ENCODE data around the gene YTHDC2. TPM values are rescaled to one million over a fixed set of nuclear protein-coding genes. Genes with fewer than 3 reads are reported as not detected.

Gene YTHDC2
- total RNA-seq, 2 experiments from 2014 or later: 33.9 to 41.7 TPM

GRCh38 chr5:113480243-113480642 lies 33.3 kb upstream of the YTHDC2 start:
- TF ChIP-seq, protein P1, sequence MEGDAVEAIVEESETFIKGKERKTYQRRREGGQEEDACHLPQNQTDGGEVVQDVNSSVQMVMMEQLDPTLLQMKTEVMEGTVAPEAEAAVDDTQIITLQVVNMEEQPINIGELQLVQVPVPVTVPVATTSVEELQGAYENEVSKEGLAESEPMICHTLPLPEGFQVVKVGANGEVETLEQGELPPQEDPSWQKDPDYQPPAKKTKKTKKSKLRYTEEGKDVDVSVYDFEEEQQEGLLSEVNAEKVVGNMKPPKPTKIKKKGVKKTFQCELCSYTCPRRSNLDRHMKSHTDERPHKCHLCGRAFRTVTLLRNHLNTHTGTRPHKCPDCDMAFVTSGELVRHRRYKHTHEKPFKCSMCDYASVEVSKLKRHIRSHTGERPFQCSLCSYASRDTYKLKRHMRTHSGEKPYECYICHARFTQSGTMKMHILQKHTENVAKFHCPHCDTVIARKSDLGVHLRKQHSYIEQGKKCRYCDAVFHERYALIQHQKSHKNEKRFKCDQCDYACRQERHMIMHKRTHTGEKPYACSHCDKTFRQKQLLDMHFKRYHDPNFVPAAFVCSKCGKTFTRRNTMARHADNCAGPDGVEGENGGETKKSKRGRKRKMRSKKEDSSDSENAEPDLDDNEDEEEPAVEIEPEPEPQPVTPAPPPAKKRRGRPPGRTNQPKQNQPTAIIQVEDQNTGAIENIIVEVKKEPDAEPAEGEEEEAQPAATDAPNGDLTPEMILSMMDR (IDR thresholded peaks at IDR 0.05): no peak
- no peaks in the 10 kb centered on the region for H3K9me3 Mint-ChIP-seq
- H3K27me3 Mint-ChIP-seq: peaks cover 51% of the 10 kb centered on the region
- CTCF ChIA-PET: no interaction called here
- POLR2A ChIA-PET: no interaction called here
- ATAC-seq (ENCODE audit: poor library complexity): no peak
- H3K36me3 ChIP-seq (ENCODE audit: insufficient read depth, low read length): no peaks in the 10 kb centered on the region
- H3K4me1 ChIP-seq (ENCODE audit: insufficient read depth, low read length): no peaks in the 10 kb centered on the region
- H3K27me3 ChIP-seq (ENCODE audit: control insufficient read depth in 1 of 2, insufficient read depth in 2 of 2, low read length in 2 of 2): peaks cover 0 to 15% of the 10 kb centered on the region in 2 experiments
- no peak for DNase-seq
- H3K4me3 ChIP-seq (ENCODE audit: low read length): no peak overlapping the region
- no peak overlapping the region for H3K27ac Mint-ChIP-seq
- H3K9me3 ChIP-seq (ENCODE audit: control insufficient read depth in 1 of 2, insufficient read depth in 1 of 2, low read length in 2 of 2): no peaks in the 10 kb centered on the region
- H3K36me3 Mint-ChIP-seq (ENCODE audit: low read depth): no peaks in the 10 kb centered on the region
- H3K4me3 Mint-ChIP-seq: no peak overlapping the region
- intact Hi-C loops (cut with DNase I, micrococcal nuclease): loop anchor here in 1 of 2 experiments (10.0 kb wide), 1 partner anchor 145 kb away; no protein-coding TSS in a partner anchor
- no peak overlapping the region for H3K27ac ChIP-seq (ENCODE audit: low read depth in 1 of 2, low read length in 2 of 2)
- H3K4me1 Mint-ChIP-seq (ENCODE audit: low read depth): no peaks in the 10 kb centered on the region

- no peak for ATAC-seq (ENCODE audit: poor library complexity)
- no peak overlapping the region for H3K27ac ChIP-seq (ENCODE audit: low read depth in 1 of 2, low read length in 2 of 2)
- H3K4me1 ChIP-seq (ENCODE audit: insufficient read depth, low read length): peaks cover 24% of the 10 kb centered on the region
- Mint-ChIP-seq H3K9me3 (peaks cover 12% of the 10 kb centered on the region), H3K4me1 (ENCODE audit: low read depth) (peaks cover 18% of the 10 kb centered on the region), H3K4me3 (peak overlapping the region; percentile 81), H3K27me3 (peaks cover 86% of the 10 kb centered on the region), H3K27ac (no peak overlapping the region), H3K36me3 (ENCODE audit: low read depth) (peaks cover 11% of the 10 kb centered on the region)
- peak overlapping the region; percentile 61 for H3K4me3 ChIP-seq (ENCODE audit: low read length)
- POLR2A ChIA-PET: interaction anchor here (0.5 to 1.9 kb wide), 2 partner anchors 26 to 749 kb away, joined by 3 to 7 read pairs; partner anchors contain the start of gene YTHDC2
- intact Hi-C loops (cut with DNase I, micrococcal nuclease): loop anchor here in 1 of 2 experiments (10.0 kb wide), 1 partner anchor 153 kb away; no protein-coding TSS in a partner anchor
- TF ChIP-seq, protein P1 (IDR thresholded peaks at IDR 0.05): no peak
- peaks cover 53 to 58% of the 10 kb centered on the region in 2 experiments for H3K27me3 ChIP-seq (ENCODE audit: control insufficient read depth in 1 of 2, insufficient read depth in 2 of 2, low read length in 2 of 2)
- CTCF ChIA-PET: interaction anchor here (0.8 kb wide), 1 partner anchor 10 kb away, joined by 3 read pairs; no protein-coding TSS in a partner anchor
- H3K36me3 ChIP-seq (ENCODE audit: insufficient read depth, low read length): no peaks in the 10 kb centered on the region
- peak in 3 of 14 experiments; percentile 3 to 16 (median 14) for DNase-seq
- peaks cover 16 to 31% of the 10 kb centered on the region in 2 experiments for H3K9me3 ChIP-seq (ENCODE audit: control insufficient read depth in 1 of 2, insufficient read depth in 1 of 2, low read length in 2 of 2)
Measured at GRCh38 chr5:113487416-113487780, 26.1 kb upstream of the YTHDC2 start.

DNA sequence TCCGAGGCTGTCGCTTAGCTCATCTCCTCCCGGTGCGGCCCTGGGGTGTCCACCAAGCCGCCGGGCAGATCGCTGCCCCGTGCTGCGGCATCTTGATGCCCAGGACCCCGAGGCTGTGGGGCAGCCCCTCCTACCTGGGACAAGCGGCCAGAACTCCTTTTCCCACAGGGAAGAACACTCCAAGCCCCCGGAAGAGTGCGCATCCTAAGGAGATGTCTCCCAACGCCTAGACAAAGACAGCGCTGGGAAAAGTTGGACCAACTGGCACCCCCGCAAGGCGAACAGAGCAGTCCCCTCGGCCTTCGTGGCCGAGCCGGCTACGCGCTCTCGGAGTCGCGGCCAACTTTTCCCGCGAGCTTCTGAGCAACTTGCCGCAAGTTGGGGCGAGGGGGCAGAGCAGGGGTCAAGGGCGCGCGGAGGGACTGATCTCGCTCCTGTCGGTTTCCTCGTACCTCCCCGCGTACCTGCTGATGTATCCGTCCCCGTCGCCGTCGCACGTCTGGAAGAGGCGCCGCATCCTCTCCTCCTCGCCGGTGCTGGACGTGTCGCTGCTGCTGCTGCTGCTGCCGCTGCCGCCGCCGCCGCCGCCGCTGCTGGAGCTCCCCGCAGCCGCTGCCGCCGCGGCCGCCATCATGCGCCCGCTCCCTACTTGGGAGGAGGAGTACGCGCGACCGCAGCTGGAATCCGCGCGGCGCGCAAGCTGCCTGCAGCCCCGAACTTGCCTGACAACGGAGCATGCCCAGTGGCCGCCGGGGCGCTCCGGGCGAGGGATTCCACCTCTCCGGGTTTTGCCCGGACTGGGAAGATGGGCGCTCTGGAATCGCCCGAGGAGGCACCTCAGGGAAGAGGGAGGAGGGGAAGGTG lies 25.5 kb upstream of the YTHDC2 start, which contains the start of gene MCC:
MCC (minus strand) TSS at position 673 of the 864 bp plus-strand sequence.
- Mint-ChIP-seq H3K9me3 (peaks cover 12% of the 10 kb centered on the region), H3K27me3 (peaks cover 83% of the 10 kb centered on the region), H3K4me3 (peak within 1 kb of the TSS; percentile 81), H3K27ac (no peak within 1 kb of the TSS), H3K4me1 (ENCODE audit: low read depth) (peaks cover 18% of the 10 kb centered on the region), H3K36me3 (ENCODE audit: low read depth) (peaks cover 11% of the 10 kb centered on the region)
- peak in 8 of 14 experiments; percentile 11 to 66 (median 34) for DNase-seq
- Histone ChIP-seq H3K9me3 (ENCODE audit: control insufficient read depth in 1 of 2, insufficient read depth in 1 of 2, low read length in 2 of 2) (peaks cover 16 to 31% of the 10 kb centered on the region in 2 experiments), H3K4me3 (ENCODE audit: low read length) (peak within 1 kb of the TSS; percentile 61), H3K36me3 (ENCODE audit: insufficient read depth, low read length) (no peaks in the 10 kb centered on the region), H3K27ac (ENCODE audit: low read depth in 1 of 2, low read length in 2 of 2) (no peak within 1 kb of the TSS), H3K27me3 (ENCODE audit: control insufficient read depth in 1 of 2, insufficient read depth in 2 of 2, low read length in 2 of 2) (peaks cover 53 to 58% of the 10 kb centered on the region in 2 experiments), H3K4me1 (ENCODE audit: insufficient read depth, low read length) (peaks cover 24% of the 10 kb centered on the region)
- intact Hi-C loops (cut with DNase I, micrococcal nuclease): loop anchor here in 1 of 2 experiments (10.0 kb wide), 1 partner anchor 153 kb away; no protein-coding TSS in a partner anchor
- CTCF ChIA-PET: interaction anchor here (0.8 kb wide), 1 partner anchor 10 kb away, joined by 3 read pairs; no protein-coding TSS in a partner anchor
- peak; percentile 71 for ATAC-seq (ENCODE audit: poor library complexity)
- TF ChIP-seq, protein P1 (IDR thresholded peaks at IDR 0.05): no peak
- POLR2A ChIA-PET: interaction anchor here (0.5 to 1.9 kb wide), 2 partner anchors 25 to 750 kb away, joined by 3 to 7 read pairs; partner anchors contain the start of gene YTHDC2

Measured in CD4-positive, alpha-beta T cell (primary cell).